Neural cell (in vitro differentiated cells): ENCODE data around the gene RNF125. TPM values are rescaled to one million over a fixed set of nuclear protein-coding genes. Genes with fewer than 3 reads are reported as not detected.

Experiments
- H2AFZ ChIP-seq: fragments of 200-600, 300-800 bp; sonication (generic), shearing (Covaris generic); 2 replicates; pipeline ENCODE4 v1.6.0; 2014; ENCODE audit warnings: low read depth, mild to moderate bottlenecking, antibody characterized with exemption, low read length, moderate library complexity
- H3F3A ChIP-seq: fragments of 200-600 bp; shearing (Covaris generic); 2 replicates; pipeline ENCODE4 v1.6.1; 2016; ENCODE audit warnings: mild to moderate bottlenecking, moderate library complexity, mixed read lengths, antibody characterized with exemption, low read length; ENCODE audit not compliant: insufficient read depth, poor library complexity, severe bottlenecking
- H3K27ac ChIP-seq: fragments of 200-600, 300-800 bp; sonication (generic), shearing (Covaris generic); 2 replicates; pipeline ENCODE4 v1.5.1; 2014; ENCODE audit warnings: mild to moderate bottlenecking, low read length, moderate library complexity
- H3K27me3 ChIP-seq: fragments of 300-800, 200-600 bp; sonication (generic), shearing (Covaris generic); 2 replicates; pipeline ENCODE4 v1.6.0; 2014; ENCODE audit warnings: mild to moderate bottlenecking, low read depth, low read length, moderate library complexity; ENCODE audit not compliant: insufficient read depth
- H3K36me3 ChIP-seq: fragments of 300-800, 200-600 bp; sonication (generic), shearing (Covaris generic); 2 replicates; pipeline ENCODE4 v1.5.1; 2014; ENCODE audit warnings: mild to moderate bottlenecking, antibody characterized with exemption, low read length, moderate library complexity; ENCODE audit not compliant: insufficient read depth
- H3K4me2 ChIP-seq: fragments of 300-800, 200-600 bp; sonication (generic), shearing (Covaris generic); 2 replicates; pipeline ENCODE4 v1.6.0; 2014; ENCODE audit warnings: mild to moderate bottlenecking, low read length
- H3K4me3 ChIP-seq: fragments of 300-800, 200-600 bp; sonication (generic), shearing (Covaris generic); 2 replicates; pipeline ENCODE4 v1.5.1; 2014; ENCODE audit warnings: mild to moderate bottlenecking, low read length, moderate library complexity
- H3K79me2 ChIP-seq: fragments of 200-600 bp; shearing (Covaris generic); replicated peaks from 2 replicates; pipeline ENCODE4 v1.6.0; 2014; ENCODE audit warnings: mild to moderate bottlenecking, low read length, moderate library complexity; ENCODE audit not compliant: insufficient read depth
- H3K9ac ChIP-seq: fragments of 300-800, 200-600 bp; sonication (generic), shearing (Covaris generic); 2 replicates; pipeline ENCODE4 v1.6.1; 2016; ENCODE audit warnings: mild to moderate bottlenecking, low read length, mixed read lengths
- H3K9me2 ChIP-seq: fragments of 200-600 bp; shearing (Covaris generic); 2 replicates; pipeline ENCODE4 v1.6.1; 2016; ENCODE audit warnings: mild to moderate bottlenecking, low read length, mixed read lengths; ENCODE audit not compliant: insufficient read depth
- H3K9me3 ChIP-seq: fragments of 200-600, 300-800 bp; sonication (generic), shearing (Covaris generic); 2 replicates; pipeline ENCODE4 v1.6.1; 2016; ENCODE audit warnings: mild to moderate bottlenecking, mixed run types, low read length, moderate library complexity, mixed read lengths
- H4K20me1 ChIP-seq: fragments of 200-600 bp; shearing (Covaris generic); 2 replicates; pipeline ENCODE4 v1.6.1; 2016; ENCODE audit warnings: mild to moderate bottlenecking, mixed run types; ENCODE audit not compliant: insufficient read depth
- EP300 ChIP-seq: fragments of 450-650 bp; conservative IDR thresholded peaks from 2 replicates; pipeline ENCODE4 v1.6.1; 2014; ENCODE audit warnings: antibody characterized with exemption, mild to moderate bottlenecking, moderate library complexity; ENCODE audit not compliant: poor library complexity, severe bottlenecking
- EZH2 ChIP-seq: fragments of 200-600, 300-800 bp; shearing (Covaris generic), sonication (generic); IDR thresholded peaks from 2 replicates; pipeline ENCODE4 v1.6.1; 2014; ENCODE audit warnings: antibody characterized with exemption, low read length, borderline replicate concordance, mild to moderate bottlenecking; ENCODE audit not compliant: insufficient read depth, poor library complexity, severe bottlenecking
- MXI1 ChIP-seq: fragments of 450-650 bp; conservative IDR thresholded peaks from 2 replicates; pipeline ENCODE4 v1.6.1; 2014; ENCODE audit warnings: antibody characterized with exemption, mild to moderate bottlenecking; ENCODE audit not compliant: poor library complexity, severe bottlenecking
- POLR2AphosphoS5 ChIP-seq: IDR thresholded peaks from 2 replicates; pipeline ENCODE4 v1.6.1; 2012
- RAD21 ChIP-seq: fragments of 450-650 bp; conservative IDR thresholded peaks from 2 replicates; pipeline ENCODE4 v1.6.1; 2014; ENCODE audit warnings: antibody characterized with exemption, mild to moderate bottlenecking, moderate library complexity
- REST ChIP-seq: IDR thresholded peaks from 2 replicates; pipeline ENCODE4 v1.6.1; 2012; ENCODE audit warnings: borderline replicate concordance
- SMC3 ChIP-seq: fragments of 450-650 bp; conservative IDR thresholded peaks from 2 replicates; pipeline ENCODE4 v1.6.1; 2014; ENCODE audit warnings: antibody characterized with exemption, mild to moderate bottlenecking, moderate library complexity; ENCODE audit not compliant: poor library complexity
- TAF1 ChIP-seq: IDR thresholded peaks from 2 replicates; pipeline ENCODE4 v1.6.1; 2012; ENCODE audit warnings: low read depth
- polyA plus RNA-seq: library from polyadenylated mRNA; depleted of rRNA; stranded (reverse); fragments of >200 nt; gene quantifications from 2 replicates; pipeline ENCODE4 v1.2.3, GENCODE V29; 2014
- TF ChIP-seq, protein P1 (sequence below): fragments of 450-650 bp; IDR thresholded peaks from 2 replicates; pipeline ENCODE4 v1.5.1; 2014; ENCODE audit warnings: antibody characterized with exemption, mild to moderate bottlenecking, moderate library complexity; ENCODE audit not compliant: poor library complexity, severe bottlenecking

RNF125 gene
- polyA plus RNA-seq, 1 donor from 2014 or later, result 0.04 TPM

- H3K9ac ChIP-seq, result no peak overlapping the region
- no peak overlapping the region for H3K27ac ChIP-seq
- H3K4me3 ChIP-seq, result no peak overlapping the region
- no peaks in the 10 kb centered on the region for H4K20me1 ChIP-seq
- no peaks in the 10 kb centered on the region for H3K27me3 ChIP-seq
- H3K4me2 ChIP-seq, result no peak overlapping the region
- H3K36me3 ChIP-seq, result peaks cover 6% of the 10 kb centered on the region
- H3K79me2 ChIP-seq, result peaks cover 43% of the 10 kb centered on the region
- no peak for TF ChIP-seq MXI1
- TF ChIP-seq, protein P1, sequence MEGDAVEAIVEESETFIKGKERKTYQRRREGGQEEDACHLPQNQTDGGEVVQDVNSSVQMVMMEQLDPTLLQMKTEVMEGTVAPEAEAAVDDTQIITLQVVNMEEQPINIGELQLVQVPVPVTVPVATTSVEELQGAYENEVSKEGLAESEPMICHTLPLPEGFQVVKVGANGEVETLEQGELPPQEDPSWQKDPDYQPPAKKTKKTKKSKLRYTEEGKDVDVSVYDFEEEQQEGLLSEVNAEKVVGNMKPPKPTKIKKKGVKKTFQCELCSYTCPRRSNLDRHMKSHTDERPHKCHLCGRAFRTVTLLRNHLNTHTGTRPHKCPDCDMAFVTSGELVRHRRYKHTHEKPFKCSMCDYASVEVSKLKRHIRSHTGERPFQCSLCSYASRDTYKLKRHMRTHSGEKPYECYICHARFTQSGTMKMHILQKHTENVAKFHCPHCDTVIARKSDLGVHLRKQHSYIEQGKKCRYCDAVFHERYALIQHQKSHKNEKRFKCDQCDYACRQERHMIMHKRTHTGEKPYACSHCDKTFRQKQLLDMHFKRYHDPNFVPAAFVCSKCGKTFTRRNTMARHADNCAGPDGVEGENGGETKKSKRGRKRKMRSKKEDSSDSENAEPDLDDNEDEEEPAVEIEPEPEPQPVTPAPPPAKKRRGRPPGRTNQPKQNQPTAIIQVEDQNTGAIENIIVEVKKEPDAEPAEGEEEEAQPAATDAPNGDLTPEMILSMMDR, result no peak
- TF ChIP-seq REST, result no peak
- no peak for TF ChIP-seq TAF1
- TF ChIP-seq EZH2, result no peak
- TF ChIP-seq SMC3, result no peak
- no peak for TF ChIP-seq RAD21
- no peak for TF ChIP-seq EP300
- no peak for TF ChIP-seq POLR2AphosphoS5
- no peak overlapping the region for H2AFZ ChIP-seq
- H3K9me3 ChIP-seq, result no peaks in the 10 kb centered on the region
- H3F3A ChIP-seq, result no peaks in the 10 kb centered on the region
- no peaks in the 10 kb centered on the region for H3K9me2 ChIP-seq
Measured at GRCh38 chr18:32111706-32112105, 93.1 kb downstream of the RNF125 start.

- Histone ChIP-seq H3K27me3 (no peaks in the 10 kb centered on the region), H3K27ac (no peak overlapping the region), H3K9me2 (no peaks in the 10 kb centered on the region), H3F3A (no peaks in the 10 kb centered on the region), H3K9me3 (no peaks in the 10 kb centered on the region), H3K4me3 (no peak overlapping the region), H3K9ac (no peak overlapping the region), H3K79me2 (peaks cover 47% of the 10 kb centered on the region), H3K36me3 (peaks cover 6% of the 10 kb centered on the region), H2AFZ (no peak overlapping the region), H4K20me1 (no peaks in the 10 kb centered on the region), H3K4me2 (no peak overlapping the region)
- TF ChIP-seq TAF1 (no peak), EP300 (no peak), POLR2AphosphoS5 (no peak), EZH2 (no peak), SMC3 (no peak)
- TF ChIP-seq, protein P1, result no peak
Measured at GRCh38 chr18:32112826-32113225, 94.2 kb downstream of the RNF125 start.
